ENCODE results near the gene ILF3.

Gene ILF3

DNA sequence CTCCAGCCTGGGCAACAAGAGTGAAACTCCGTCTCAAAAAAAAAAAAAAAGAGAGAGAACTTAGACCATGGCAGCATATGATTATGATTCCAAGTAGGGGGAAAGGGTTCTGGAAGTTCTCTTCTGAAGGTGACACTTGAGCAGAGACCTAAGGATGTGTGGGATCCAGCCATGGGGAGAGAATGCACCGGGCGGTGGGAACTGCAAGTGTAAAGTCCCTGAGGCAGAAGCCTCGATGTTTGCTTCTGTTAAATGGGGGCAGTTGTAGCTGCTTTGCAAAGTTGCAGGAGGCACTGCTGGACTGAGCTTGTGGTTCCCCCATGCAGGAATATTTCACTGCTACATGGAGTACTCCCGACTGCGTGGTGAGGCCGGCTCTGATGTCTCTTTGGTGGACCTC, 19.7 kb upstream of the ILF3 start:
- no peak overlapping the region for H3K9ac ChIP-seq (ENCODE audit: insufficient read length, low read depth)
- DNase-seq (ENCODE audit: low read depth, low spot score): no peak
- H3K27me3 ChIP-seq (ENCODE audit: insufficient read depth, insufficient read length): no peaks in the 10 kb centered on the region
- TF ChIP-seq YY1 (IDR thresholded peaks at IDR 0.05; ENCODE audit: insufficient read depth, insufficient read length) (no peak), SUZ12 (IDR thresholded peaks at IDR 0.05; ENCODE audit: extremely low read depth, insufficient read depth, insufficient read length) (no peak), ZNF274 (IDR thresholded peaks at IDR 0.05; ENCODE audit: low read depth, low read length) (no peak)
- H3K4me1 ChIP-seq (ENCODE audit: insufficient read depth, insufficient read length): no peaks in the 10 kb centered on the region
- no peak overlapping the region for H3K4me3 ChIP-seq (ENCODE audit: insufficient read length, low read depth)
- peaks cover 75% of the 10 kb centered on the region for H3K36me3 ChIP-seq (ENCODE audit: insufficient read depth, insufficient read length, low read length)
- H3K9me3 ChIP-seq (ENCODE audit: insufficient read depth, low read length): no peaks in the 10 kb centered on the region

DNA sequence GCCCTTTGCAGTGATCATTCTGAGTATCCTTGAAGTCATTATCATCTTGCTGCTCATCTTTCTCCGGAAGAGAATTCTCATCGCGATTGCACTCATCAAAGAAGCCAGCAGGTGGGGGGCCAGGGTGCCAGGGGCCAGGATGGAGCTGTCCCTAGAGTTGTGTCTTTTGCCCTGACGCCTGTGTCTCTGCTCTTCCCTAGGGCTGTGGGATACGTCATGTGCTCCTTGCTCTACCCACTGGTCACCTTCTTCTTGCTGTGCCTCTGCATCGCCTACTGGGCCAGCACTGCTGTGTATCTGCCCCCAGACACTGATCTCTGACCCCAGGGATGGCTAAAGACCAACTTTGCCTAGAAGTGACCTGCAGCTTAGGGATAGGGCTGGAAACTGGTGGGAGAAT, 19.2 kb upstream of the ILF3 start:
- H3K4me1 ChIP-seq (ENCODE audit: insufficient read depth, insufficient read length): no peaks in the 10 kb centered on the region
- no peak overlapping the region for H3K4me3 ChIP-seq (ENCODE audit: insufficient read length, low read depth)
- H3K9me3 ChIP-seq (ENCODE audit: insufficient read depth, low read length): no peaks in the 10 kb centered on the region
- peaks cover 77% of the 10 kb centered on the region for H3K36me3 ChIP-seq (ENCODE audit: insufficient read depth, insufficient read length, low read length)
- DNase-seq (ENCODE audit: low read depth, low spot score): no peak
- TF ChIP-seq YY1 (IDR thresholded peaks at IDR 0.05; ENCODE audit: insufficient read depth, insufficient read length) (no peak), SUZ12 (IDR thresholded peaks at IDR 0.05; ENCODE audit: extremely low read depth, insufficient read depth, insufficient read length) (no peak), ZNF274 (IDR thresholded peaks at IDR 0.05; ENCODE audit: low read depth, low read length) (no peak)
- H3K9ac ChIP-seq (ENCODE audit: insufficient read length, low read depth): no peak overlapping the region
- no peaks in the 10 kb centered on the region for H3K27me3 ChIP-seq (ENCODE audit: insufficient read depth, insufficient read length)

DNA sequence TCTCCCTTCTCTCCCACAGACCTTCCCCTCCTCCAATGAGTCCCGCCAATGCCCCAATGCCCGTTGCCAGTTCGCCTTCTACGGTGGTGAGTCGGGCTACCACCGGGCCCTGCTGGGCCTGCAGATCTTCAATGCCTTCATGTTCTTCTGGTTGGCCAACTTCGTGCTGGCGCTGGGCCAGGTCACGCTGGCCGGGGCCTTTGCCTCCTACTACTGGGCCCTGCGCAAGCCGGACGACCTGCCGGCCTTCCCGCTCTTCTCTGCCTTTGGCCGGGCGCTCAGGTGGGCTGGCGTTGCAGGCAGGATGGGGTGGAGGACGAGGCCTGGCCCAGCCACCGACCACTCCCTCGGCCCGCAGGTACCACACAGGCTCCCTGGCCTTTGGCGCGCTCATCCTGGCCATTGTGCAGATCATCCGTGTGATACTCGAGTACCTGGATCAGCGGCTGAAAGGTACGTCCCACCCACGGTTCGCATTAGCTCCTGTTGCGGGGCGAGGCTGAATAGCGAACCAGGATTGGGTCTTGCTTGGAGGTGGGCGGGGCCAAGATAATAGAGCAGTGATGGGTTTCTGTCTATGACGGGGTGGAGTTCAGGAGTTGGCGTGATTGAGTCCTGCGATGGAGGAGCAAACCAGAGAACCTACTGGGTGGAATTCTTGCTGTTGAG, 17.7 kb upstream of the ILF3 start:
- H3K9ac ChIP-seq (ENCODE audit: insufficient read length, low read depth): no peak overlapping the region
- no peaks in the 10 kb centered on the region for H3K4me1 ChIP-seq (ENCODE audit: insufficient read depth, insufficient read length)
- H3K9me3 ChIP-seq (ENCODE audit: insufficient read depth, low read length): no peaks in the 10 kb centered on the region
- no peak overlapping the region for H3K4me3 ChIP-seq (ENCODE audit: insufficient read length, low read depth)
- DNase-seq (ENCODE audit: low read depth, low spot score): no peak
- TF ChIP-seq YY1 (IDR thresholded peaks at IDR 0.05; ENCODE audit: insufficient read depth, insufficient read length) (no peak), ZNF274 (IDR thresholded peaks at IDR 0.05; ENCODE audit: low read depth, low read length) (no peak), SUZ12 (IDR thresholded peaks at IDR 0.05; ENCODE audit: extremely low read depth, insufficient read depth, insufficient read length) (no peak)
- H3K36me3 ChIP-seq (ENCODE audit: insufficient read depth, insufficient read length, low read length): peaks cover 84% of the 10 kb centered on the region
- no peaks in the 10 kb centered on the region for H3K27me3 ChIP-seq (ENCODE audit: insufficient read depth, insufficient read length)

DNA sequence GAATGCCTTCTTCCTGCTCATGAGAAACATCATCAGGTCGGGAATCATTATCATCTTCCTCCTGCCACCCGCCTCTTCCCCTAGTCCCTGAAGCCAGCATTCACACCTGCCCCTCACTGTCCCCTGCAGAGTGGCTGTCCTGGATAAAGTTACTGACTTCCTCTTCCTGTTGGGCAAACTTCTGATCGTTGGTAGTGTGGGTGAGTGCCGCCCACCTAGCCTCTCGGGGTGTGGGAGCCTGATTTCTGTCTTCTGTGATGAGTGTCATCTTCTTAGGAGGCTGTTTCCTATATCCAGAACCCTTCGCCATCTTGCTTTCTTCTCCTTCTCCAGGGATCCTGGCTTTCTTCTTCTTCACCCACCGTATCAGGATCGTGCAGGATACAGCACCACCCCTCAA, 16.3 kb upstream of the ILF3 start:
- Histone ChIP-seq H3K9me3 (ENCODE audit: insufficient read depth, low read length) (no peaks in the 10 kb centered on the region), H3K4me1 (ENCODE audit: insufficient read depth, insufficient read length) (peaks cover 6% of the 10 kb centered on the region), H3K4me3 (ENCODE audit: insufficient read length, low read depth) (no peak overlapping the region), H3K27me3 (ENCODE audit: insufficient read depth, insufficient read length) (no peaks in the 10 kb centered on the region), H3K9ac (ENCODE audit: insufficient read length, low read depth) (no peak overlapping the region), H3K36me3 (ENCODE audit: insufficient read depth, insufficient read length, low read length) (peaks cover 83% of the 10 kb centered on the region)
- DNase-seq (ENCODE audit: low read depth, low spot score): no peak
- TF ChIP-seq SUZ12 (IDR thresholded peaks at IDR 0.05; ENCODE audit: extremely low read depth, insufficient read depth, insufficient read length) (no peak), ZNF274 (IDR thresholded peaks at IDR 0.05; ENCODE audit: low read depth, low read length) (no peak), YY1 (IDR thresholded peaks at IDR 0.05; ENCODE audit: insufficient read depth, insufficient read length) (no peak)

DNA sequence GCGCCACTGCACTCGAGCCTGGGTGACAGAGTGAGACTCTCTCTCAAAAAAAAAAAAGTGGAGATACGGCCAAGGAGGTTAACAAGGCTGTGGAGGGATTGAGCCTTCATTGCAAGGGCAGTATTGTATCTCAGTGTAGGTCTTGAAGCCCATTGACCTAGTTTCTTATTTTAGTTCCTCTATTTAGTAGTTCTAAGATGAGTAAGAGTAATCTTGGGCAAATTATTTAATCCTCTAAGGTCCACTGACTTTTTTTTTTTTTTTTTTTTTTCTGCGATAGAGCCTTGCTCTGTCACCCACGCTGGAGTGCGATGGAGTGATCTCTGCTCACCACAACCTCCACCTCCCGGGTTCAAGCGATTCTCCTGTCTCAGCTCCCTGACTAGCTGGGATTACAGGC, 14.3 kb upstream of the ILF3 start:
- Histone ChIP-seq H3K9ac (ENCODE audit: insufficient read length, low read depth) (no peak overlapping the region), H3K36me3 (ENCODE audit: insufficient read depth, insufficient read length, low read length) (peaks cover 79% of the 10 kb centered on the region), H3K4me1 (ENCODE audit: insufficient read depth, insufficient read length) (peaks cover 14% of the 10 kb centered on the region), H3K27me3 (ENCODE audit: insufficient read depth, insufficient read length) (no peaks in the 10 kb centered on the region), H3K4me3 (ENCODE audit: insufficient read length, low read depth) (no peak overlapping the region), H3K9me3 (ENCODE audit: insufficient read depth, low read length) (no peaks in the 10 kb centered on the region)
- DNase-seq (ENCODE audit: low read depth, low spot score): no peak
- TF ChIP-seq YY1 (IDR thresholded peaks at IDR 0.05; ENCODE audit: insufficient read depth, insufficient read length): no peak
- no peak for TF ChIP-seq SUZ12 (IDR thresholded peaks at IDR 0.05; ENCODE audit: extremely low read depth, insufficient read depth, insufficient read length)
- no peak for TF ChIP-seq ZNF274 (IDR thresholded peaks at IDR 0.05; ENCODE audit: low read depth, low read length)

DNA sequence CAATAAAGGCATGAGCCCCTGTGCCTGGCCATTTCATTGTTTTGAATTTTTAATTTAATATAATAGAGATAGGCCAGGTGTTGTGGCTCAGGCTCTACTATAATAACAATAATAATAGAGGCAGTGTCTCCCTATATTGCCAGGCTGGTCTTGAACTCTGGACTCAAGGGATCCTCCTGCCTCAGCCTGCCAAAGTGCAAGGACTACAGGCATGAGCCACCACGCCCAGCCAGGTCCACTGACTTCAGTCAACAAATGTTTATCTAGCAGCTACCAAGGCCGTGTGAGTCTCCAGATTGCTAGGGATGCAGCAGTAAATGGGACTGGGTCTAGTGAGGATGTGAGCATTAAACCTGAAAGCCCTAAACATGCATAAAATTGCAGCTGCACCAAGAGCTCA, 13.8 kb upstream of the ILF3 start:
- TF ChIP-seq SUZ12 (IDR thresholded peaks at IDR 0.05; ENCODE audit: extremely low read depth, insufficient read depth, insufficient read length): no peak
- no peak for TF ChIP-seq YY1 (IDR thresholded peaks at IDR 0.05; ENCODE audit: insufficient read depth, insufficient read length)
- no peak for TF ChIP-seq ZNF274 (IDR thresholded peaks at IDR 0.05; ENCODE audit: low read depth, low read length)
- no peak overlapping the region for H3K4me3 ChIP-seq (ENCODE audit: insufficient read length, low read depth)

DNA sequence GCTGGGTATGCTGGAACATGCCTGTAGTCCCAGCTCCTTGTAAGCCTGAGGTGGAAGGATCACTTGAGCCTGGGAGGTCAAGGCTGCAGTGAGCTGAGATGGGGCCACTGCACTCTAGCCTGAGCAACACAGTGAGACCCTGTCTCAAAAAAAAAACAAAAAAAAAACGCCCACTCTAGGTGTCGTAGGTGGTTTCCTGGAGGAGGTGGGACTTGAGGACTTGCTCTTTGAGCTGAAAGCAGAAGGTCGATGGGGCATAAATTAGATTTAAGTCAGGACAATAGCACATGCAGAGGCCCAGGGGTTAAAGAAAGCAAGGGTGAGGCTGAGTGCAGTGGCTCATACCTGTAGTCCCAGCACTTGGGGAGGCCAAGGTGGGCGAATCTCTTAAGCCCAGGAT, 12.9 kb upstream of the ILF3 start:
- Histone ChIP-seq H3K9ac (ENCODE audit: insufficient read length, low read depth) (no peak overlapping the region), H3K27me3 (ENCODE audit: insufficient read depth, insufficient read length) (no peaks in the 10 kb centered on the region), H3K9me3 (ENCODE audit: insufficient read depth, low read length) (no peaks in the 10 kb centered on the region), H3K4me3 (ENCODE audit: insufficient read length, low read depth) (no peak overlapping the region), H3K4me1 (ENCODE audit: insufficient read depth, insufficient read length) (peaks cover 14% of the 10 kb centered on the region), H3K36me3 (ENCODE audit: insufficient read depth, insufficient read length, low read length) (peaks cover 65% of the 10 kb centered on the region)
- no peak for DNase-seq (ENCODE audit: low read depth, low spot score)
- TF ChIP-seq ZNF274 (IDR thresholded peaks at IDR 0.05; ENCODE audit: low read depth, low read length) (no peak), YY1 (IDR thresholded peaks at IDR 0.05; ENCODE audit: insufficient read depth, insufficient read length) (no peak)

More for the DNA sequence above, 13.8 kb upstream of the ILF3 start:
- H3K36me3 ChIP-seq (ENCODE audit: insufficient read depth, insufficient read length, low read length): peaks cover 74% of the 10 kb centered on the region
- no peak for DNase-seq (ENCODE audit: low read depth, low spot score)
- H3K27me3 ChIP-seq (ENCODE audit: insufficient read depth, insufficient read length): no peaks in the 10 kb centered on the region
- H3K9me3 ChIP-seq (ENCODE audit: insufficient read depth, low read length): no peaks in the 10 kb centered on the region
- no peak overlapping the region for H3K9ac ChIP-seq (ENCODE audit: insufficient read length, low read depth)
- peaks cover 14% of the 10 kb centered on the region for H3K4me1 ChIP-seq (ENCODE audit: insufficient read depth, insufficient read length)

All from NT2/D1 (cell line).